SK-N-SH (cell line): ENCODE data around the gene SLC10A7. TPM values are rescaled to one million over a fixed set of nuclear protein-coding genes. Genes with fewer than 3 reads are reported as not detected.

Experiments used
- CTCF ChIA-PET: fragments of 300-600, 350-600 bp; formaldehyde crosslinking; extraction: SDS; loops from one replicate; lab custom pipeline; 2021; lab: Yijun Ruan, JAX
- POLR2A ChIA-PET: fragments of 350-600 bp; sonication (Branson Sonifier 250); formaldehyde crosslinking; extraction: SDS; loops from one replicate; lab custom pipeline; 2020; ENCODE audit warnings: antibody characterized with exemption, inconsistent platforms; lab: Yijun Ruan, JAX
- DNase-seq: peaks from one replicate; pipeline ENCODE4 v3.0.0; 2012
- H2AFZ ChIP-seq: fragments of 200-600 bp; sonication (generic); 2 replicates; pipeline ENCODE4 v1.8.1; 2016; ENCODE audit warnings: antibody characterized with exemption, mild to moderate bottlenecking, low read depth
- H3F3A ChIP-seq: fragments of 200-600 bp; sonication (generic); replicated peaks from 2 replicates; pipeline ENCODE3; 2016; ENCODE audit warnings: antibody characterized with exemption, mild to moderate bottlenecking; ENCODE audit not compliant: insufficient read depth
- H3K27ac ChIP-seq, 2 experiments: fragments of 200-500 bp in 1 of 2; fragments of 200-600 bp in 1 of 2; sonication (Bioruptor generic) in 1 of 2; sonication (generic), shearing (Covaris generic) in 1 of 2; 2 replicates each; pipeline versions ENCODE4 v1.5.1 to v1.6.1; 2014 to 2016; ENCODE audit warnings: low read depth in 2 of 2, inconsistent platforms in 1 of 2, low read length in 1 of 2, mild to moderate bottlenecking in 1 of 2, mixed read lengths in 1 of 2
- H3K27me3 ChIP-seq: fragments of 200-600 bp; sonication (generic), shearing (Covaris generic); 2 replicates; pipeline ENCODE4 v1.6.1; 2016; ENCODE audit warnings: mixed run types; ENCODE audit not compliant: insufficient read depth
- H3K36me3 ChIP-seq, 2 experiments: fragments of 200-500 bp in 1 of 2; fragments of 200-600 bp in 1 of 2; sonication (Bioruptor generic) in 1 of 2; sonication (generic) in 1 of 2; replicated peaks in 1 of 2; 2 replicates each; pipeline versions ENCODE3 to v1.5.1; 2014 to 2016; ENCODE audit warnings: low read length in 1 of 2, mild to moderate bottlenecking in 1 of 2; ENCODE audit not compliant: insufficient read depth in 2 of 2, control insufficient read depth in 1 of 2
- H3K4me1 ChIP-seq, 2 experiments: fragments of 200-500 bp in 1 of 2; fragments of 200-600 bp in 1 of 2; sonication (Bioruptor generic) in 1 of 2; sonication (generic), shearing (Covaris generic) in 1 of 2; 2 replicates each; pipeline versions ENCODE4 v1.5.1 to v1.6.1; 2014 to 2016; ENCODE audit warnings: low read depth in 1 of 2, low read length in 1 of 2, mixed run types in 1 of 2; ENCODE audit not compliant: insufficient read depth in 2 of 2, control insufficient read depth in 1 of 2
- H3K4me2 ChIP-seq: fragments of 200-600 bp; sonication (generic), shearing (Covaris generic); 2 replicates; pipeline ENCODE4 v1.6.1; 2017; ENCODE audit warnings: mixed run types
- H3K4me3 ChIP-seq, 2 experiments: fragments of 200-500 bp in 1 of 2; fragments of 200-600 bp in 1 of 2; sonication (Bioruptor generic) in 1 of 2; sonication (generic), shearing (Covaris generic) in 1 of 2; 2 replicates each; pipeline versions ENCODE4 v1.5.1 to v1.8.1; 2014 to 2016; ENCODE audit warnings: low read depth in 2 of 2, inconsistent platforms in 1 of 2, low read length in 1 of 2, mild to moderate bottlenecking in 1 of 2, mixed read lengths in 1 of 2, moderate library complexity in 1 of 2
- H3K79me2 ChIP-seq: fragments of 200-600 bp; sonication (generic); 2 replicates; pipeline ENCODE4 v1.8.1; 2017; ENCODE audit warnings: mild to moderate bottlenecking; ENCODE audit not compliant: insufficient read depth
- H3K9ac ChIP-seq: fragments of 200-600 bp; sonication (generic); 2 replicates; pipeline ENCODE4 v1.6.1; 2017; ENCODE audit warnings: mixed run types
- H3K9me2 ChIP-seq: fragments of 200-600 bp; sonication (generic); 2 replicates; pipeline ENCODE4 v1.6.1; 2017; ENCODE audit warnings: mixed run types
- H3K9me3 ChIP-seq: fragments of 200-600 bp; sonication (generic); 2 replicates; pipeline ENCODE4 v1.6.1; 2017; ENCODE audit warnings: mixed run types, mild to moderate bottlenecking, moderate library complexity
- H4K20me1 ChIP-seq: fragments of 200-600 bp; sonication (generic); 2 replicates; pipeline ENCODE4 v1.6.1; 2017; ENCODE audit warnings: mild to moderate bottlenecking, mixed run types; ENCODE audit not compliant: insufficient read depth
- GABPA ChIP-seq: IDR thresholded peaks from 2 replicates; pipeline ENCODE4 v1.4.0; 2012; ENCODE audit warnings: low read depth, mild to moderate bottlenecking
- JUND ChIP-seq: IDR thresholded peaks from 2 replicates; pipeline ENCODE4 v1.4.0; 2012
- MEF2A ChIP-seq: IDR thresholded peaks from 2 replicates; pipeline ENCODE4 v1.4.0; 2012; ENCODE audit warnings: low read depth, borderline replicate concordance
- NFIC ChIP-seq: IDR thresholded peaks from 2 replicates; pipeline ENCODE4 v1.4.0; 2012; ENCODE audit warnings: borderline replicate concordance
- RFX5 ChIP-seq: IDR thresholded peaks from 2 replicates; pipeline ENCODE4 v1.6.1; 2012; ENCODE audit warnings: mild to moderate bottlenecking, improper control_type of control experiment, low read length
- RXRA ChIP-seq: IDR thresholded peaks from 2 replicates; pipeline ENCODE4 v1.4.0; 2012; ENCODE audit warnings: low read depth, mild to moderate bottlenecking, borderline replicate concordance
- WGBS: methylation state at CpG from one replicate; pipeline ENCODE4 v1.1.6; 2017; ENCODE audit warnings: low lambda C conversion rate; 5-methylcytosine and 5-hydroxymethylcytosine counted together
- polyA plus RNA-seq, 3 experiments: library from polyadenylated mRNA; depleted of rRNA; stranded (reverse); fragments of >200 nt; gene quantifications; 2 replicates each; pipeline ENCODE4 v1.2.3, GENCODE V29; 2012
- TF ChIP-seq, protein P1 (sequence below): IDR thresholded peaks from 2 replicates; pipeline ENCODE4 v1.4.0; 2012; ENCODE audit warnings: low read depth, borderline replicate concordance
- TF ChIP-seq, protein P2 (sequence below): IDR thresholded peaks from 2 replicates; pipeline ENCODE4; 2012
- TF ChIP-seq, protein P3 (sequence below): fragments of 150-350 bp; IDR thresholded peaks from 2 replicates; pipeline ENCODE4 v1.6.1; 2017; ENCODE audit warnings: antibody characterized with exemption, low read length, low read depth, borderline replicate concordance

SLC10A7 gene
- polyA plus RNA-seq, 1 of the 3 experiments (the other 2 are of a cell fraction) = 3.3 TPM

DNA sequence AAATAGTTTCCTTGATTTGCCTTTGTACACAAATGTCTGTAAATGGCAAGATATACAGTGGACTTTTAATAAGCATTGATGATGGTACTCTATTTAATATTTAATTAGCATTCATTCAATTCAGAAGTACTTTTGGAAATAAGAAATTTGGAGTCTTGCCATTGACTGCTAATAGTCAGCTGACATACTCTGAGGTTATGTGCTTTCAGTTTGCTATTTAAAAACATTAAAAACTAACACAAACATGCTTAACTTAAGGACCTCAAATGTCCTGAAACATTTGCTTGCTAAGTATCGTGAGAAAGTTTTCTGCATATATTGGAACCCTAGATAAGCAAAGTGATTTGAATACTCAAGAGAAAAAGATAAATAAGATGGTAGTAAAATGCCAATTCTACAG lies 242.8 kb downstream of the SLC10A7 start:
- no peaks in the 10 kb centered on the region for H3K9me3 ChIP-seq
- H3K36me3 ChIP-seq = no peaks in the 10 kb centered on the region
- WGBS = 97% methylated on average over 1 of the region's 1 CpG
- H3K27ac ChIP-seq = no peak overlapping the region
- no peak overlapping the region for H3K4me2 ChIP-seq
- no peak for TF ChIP-seq MEF2A
- no peak overlapping the region for H3K4me3 ChIP-seq
- DNase-seq = no peak
- H3K4me1 ChIP-seq = no peaks in the 10 kb centered on the region; a peak in 1 of 4 replicates
- H4K20me1 ChIP-seq = no peaks in the 10 kb centered on the region
- no peaks in the 10 kb centered on the region for H3K79me2 ChIP-seq
- H2AFZ ChIP-seq = no peak overlapping the region
- no peaks in the 10 kb centered on the region for H3K27me3 ChIP-seq
- no peaks in the 10 kb centered on the region for H3K9me2 ChIP-seq
- POLR2A ChIA-PET = no interaction called here
- peaks cover 3% of the 10 kb centered on the region for H3F3A ChIP-seq
- H3K9ac ChIP-seq = no peak overlapping the region
- CTCF ChIA-PET = interaction anchor here (1.2 to 1.6 kb wide), 3 partner anchors 13 to 63 kb away, joined by 3 to 4 read pairs (median 4); no protein-coding TSS in a partner anchor

DNA sequence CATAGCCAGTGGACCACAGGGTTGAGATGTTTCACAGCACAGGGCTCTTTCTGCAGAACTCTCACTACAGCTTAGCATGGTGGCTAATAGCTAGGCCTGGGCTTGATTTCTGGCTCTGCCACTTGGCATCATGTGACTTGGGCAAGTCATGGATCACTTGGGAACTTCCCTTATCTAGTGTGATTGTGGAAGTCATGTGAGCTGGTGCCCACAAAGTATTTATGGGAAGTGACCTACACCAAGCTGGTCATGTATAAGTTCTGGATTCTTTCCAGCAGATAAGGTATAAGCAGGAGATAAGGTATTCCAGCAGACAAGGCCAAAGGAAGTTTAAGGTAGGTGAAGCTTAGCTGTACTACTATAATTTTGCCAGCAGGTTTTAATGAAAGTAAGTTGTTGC lies 246.4 kb downstream of the SLC10A7 start:
- H3K9me3 ChIP-seq = no peaks in the 10 kb centered on the region
- no peak overlapping the region for H3K4me3 ChIP-seq
- no peaks in the 10 kb centered on the region for H3K79me2 ChIP-seq
- no peak overlapping the region for H2AFZ ChIP-seq
- H3K4me1 ChIP-seq = no peaks in the 10 kb centered on the region
- no peak overlapping the region for H3K4me2 ChIP-seq
- H3K27me3 ChIP-seq = no peaks in the 10 kb centered on the region
- ChIA-PET POLR2A (no interaction called here), CTCF (interaction anchor here (0.6 kb wide), 1 partner anchor 262 kb away, joined by 3 read pairs; no protein-coding TSS in a partner anchor)
- H3F3A ChIP-seq = no peaks in the 10 kb centered on the region
- TF ChIP-seq, protein P1, sequence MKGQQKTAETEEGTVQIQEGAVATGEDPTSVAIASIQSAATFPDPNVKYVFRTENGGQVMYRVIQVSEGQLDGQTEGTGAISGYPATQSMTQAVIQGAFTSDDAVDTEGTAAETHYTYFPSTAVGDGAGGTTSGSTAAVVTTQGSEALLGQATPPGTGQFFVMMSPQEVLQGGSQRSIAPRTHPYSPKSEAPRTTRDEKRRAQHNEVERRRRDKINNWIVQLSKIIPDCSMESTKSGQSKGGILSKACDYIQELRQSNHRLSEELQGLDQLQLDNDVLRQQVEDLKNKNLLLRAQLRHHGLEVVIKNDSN = no peak
- TF ChIP-seq RFX5 = no peak
- TF ChIP-seq NFIC = no peak
- TF ChIP-seq GABPA = no peak
- TF ChIP-seq, protein P2, sequence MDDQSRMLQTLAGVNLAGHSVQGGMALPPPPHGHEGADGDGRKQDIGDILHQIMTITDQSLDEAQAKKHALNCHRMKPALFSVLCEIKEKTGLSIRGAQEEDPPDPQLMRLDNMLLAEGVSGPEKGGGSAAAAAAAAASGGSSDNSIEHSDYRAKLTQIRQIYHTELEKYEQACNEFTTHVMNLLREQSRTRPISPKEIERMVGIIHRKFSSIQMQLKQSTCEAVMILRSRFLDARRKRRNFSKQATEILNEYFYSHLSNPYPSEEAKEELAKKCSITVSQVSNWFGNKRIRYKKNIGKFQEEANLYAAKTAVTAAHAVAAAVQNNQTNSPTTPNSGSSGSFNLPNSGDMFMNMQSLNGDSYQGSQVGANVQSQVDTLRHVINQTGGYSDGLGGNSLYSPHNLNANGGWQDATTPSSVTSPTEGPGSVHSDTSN = no peak
- TF ChIP-seq MEF2A = no peak
- TF ChIP-seq, protein P3, sequence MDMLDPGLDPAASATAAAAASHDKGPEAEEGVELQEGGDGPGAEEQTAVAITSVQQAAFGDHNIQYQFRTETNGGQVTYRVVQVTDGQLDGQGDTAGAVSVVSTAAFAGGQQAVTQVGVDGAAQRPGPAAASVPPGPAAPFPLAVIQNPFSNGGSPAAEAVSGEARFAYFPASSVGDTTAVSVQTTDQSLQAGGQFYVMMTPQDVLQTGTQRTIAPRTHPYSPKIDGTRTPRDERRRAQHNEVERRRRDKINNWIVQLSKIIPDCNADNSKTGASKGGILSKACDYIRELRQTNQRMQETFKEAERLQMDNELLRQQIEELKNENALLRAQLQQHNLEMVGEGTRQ = no peak
- H3K9ac ChIP-seq = no peak overlapping the region
- H4K20me1 ChIP-seq = no peaks in the 10 kb centered on the region
- no peak overlapping the region for H3K27ac ChIP-seq
- H3K36me3 ChIP-seq = no peaks in the 10 kb centered on the region
- DNase-seq = no peak
- H3K9me2 ChIP-seq = no peaks in the 10 kb centered on the region

DNA sequence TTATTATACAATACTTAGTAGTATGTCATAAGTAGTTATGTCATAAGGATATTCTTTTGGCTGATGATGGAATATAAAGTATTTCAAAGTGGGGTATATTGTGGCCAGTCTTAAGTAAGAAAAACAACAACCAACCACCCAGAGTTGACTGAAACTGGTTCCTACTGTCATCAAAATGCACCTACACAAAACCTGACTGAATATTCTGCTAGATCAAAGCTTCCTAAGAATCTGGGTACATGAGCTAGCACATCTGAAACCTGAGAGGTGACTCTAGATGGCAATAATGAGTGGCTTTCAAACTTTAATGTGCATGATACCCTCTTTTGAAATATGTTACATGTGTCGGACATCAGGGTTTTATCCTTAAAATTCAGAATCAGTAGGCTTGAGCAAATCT lies 247.0 kb downstream of the SLC10A7 start:
- 100% methylated on average over 1 of the region's 1 CpG for WGBS

More for the DNA sequence above, 247.0 kb downstream of the SLC10A7 start:
- CTCF ChIA-PET = no interaction called here
- Histone ChIP-seq H3K9me2 (no peaks in the 10 kb centered on the region), H3K27ac (no peak overlapping the region), H3K36me3 (no peaks in the 10 kb centered on the region), H3K79me2 (no peaks in the 10 kb centered on the region), H3K9ac (no peak overlapping the region), H3K27me3 (no peaks in the 10 kb centered on the region), H3K4me1 (no peaks in the 10 kb centered on the region), H3K9me3 (no peaks in the 10 kb centered on the region)
- POLR2A ChIA-PET = no interaction called here
- TF ChIP-seq JUND (no peak), RXRA (no peak)
- TF ChIP-seq, all 33 proteins: peak for 0
- Histone ChIP-seq H4K20me1 (no peaks in the 10 kb centered on the region), H2AFZ (no peak overlapping the region), H3F3A (no peaks in the 10 kb centered on the region), H3K4me2 (no peak overlapping the region), H3K4me3 (no peak overlapping the region)
- DNase-seq = no peak
